Measurements from ENCODE around the gene ABCB1. TPM values are rescaled to one million over a fixed set of nuclear protein-coding genes. Genes with fewer than 3 reads are reported as not detected.

Gene ABCB1
- total RNA-seq, 2 experiments from 2014 or later = 2.7 to 2.8 TPM

DNA sequence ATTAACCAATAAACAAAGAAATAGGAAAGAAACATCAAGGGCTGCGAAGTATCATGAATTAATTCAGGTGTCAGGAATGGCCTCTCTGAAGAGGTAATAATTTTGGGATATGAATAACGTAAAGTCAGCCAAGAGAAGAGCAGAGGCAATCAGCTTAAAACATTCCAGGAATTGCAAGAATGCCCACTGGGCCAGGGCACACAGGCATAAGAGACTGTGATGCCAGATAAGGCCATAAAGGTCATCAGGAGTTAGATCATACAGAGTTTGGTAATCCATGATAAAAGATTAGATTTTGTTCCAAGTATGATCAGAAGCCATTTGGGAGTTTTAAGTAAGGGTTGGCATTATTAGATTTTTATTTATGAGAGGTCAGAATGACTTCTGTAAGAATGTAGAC, 72.0 kb downstream of the ABCB1 start:
- H3K36me3 Mint-ChIP-seq (ENCODE audit: low read depth) = no peaks in the 10 kb centered on the region
- CTCF ChIA-PET = no interaction called here
- DNase-seq = no peak
- no peaks in the 10 kb centered on the region for H3K9me3 Mint-ChIP-seq
- no peak overlapping the region for H3K27ac Mint-ChIP-seq
- no peak overlapping the region for H3K4me3 Mint-ChIP-seq
- POLR2A ChIA-PET = no interaction called here
- no peaks in the 10 kb centered on the region for H3K4me1 Mint-ChIP-seq
- no peaks in the 10 kb centered on the region for H3K27me3 Mint-ChIP-seq

DNA sequence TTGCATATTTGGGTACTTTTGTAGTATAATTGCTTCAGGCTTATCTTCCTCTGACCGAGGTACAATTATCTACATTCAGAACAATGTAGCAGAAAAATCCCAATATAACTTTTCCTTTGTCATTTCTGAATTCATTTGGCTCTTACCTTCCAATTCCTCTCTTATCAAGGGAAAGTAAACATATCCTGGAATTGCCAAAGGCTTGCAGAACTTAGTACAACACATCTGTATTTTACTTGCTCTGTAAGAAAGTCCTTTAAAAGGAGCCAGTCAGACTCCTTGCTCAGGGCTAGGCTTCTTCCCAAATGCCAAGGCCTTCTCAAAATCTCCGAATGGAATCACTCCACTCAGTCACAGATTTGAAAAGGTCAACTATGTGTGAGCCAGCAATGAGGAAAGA, 81.9 kb downstream of the ABCB1 start:
- H3K9me3 Mint-ChIP-seq = no peaks in the 10 kb centered on the region
- no peaks in the 10 kb centered on the region for H3K4me1 Mint-ChIP-seq
- H3K36me3 Mint-ChIP-seq (ENCODE audit: low read depth) = no peaks in the 10 kb centered on the region
- no peaks in the 10 kb centered on the region for H3K27me3 Mint-ChIP-seq
- no peak for DNase-seq
- ChIA-PET CTCF (no interaction called here), POLR2A (no interaction called here)
- H3K27ac Mint-ChIP-seq = no peak overlapping the region
- no peak overlapping the region for H3K4me3 Mint-ChIP-seq

DNA sequence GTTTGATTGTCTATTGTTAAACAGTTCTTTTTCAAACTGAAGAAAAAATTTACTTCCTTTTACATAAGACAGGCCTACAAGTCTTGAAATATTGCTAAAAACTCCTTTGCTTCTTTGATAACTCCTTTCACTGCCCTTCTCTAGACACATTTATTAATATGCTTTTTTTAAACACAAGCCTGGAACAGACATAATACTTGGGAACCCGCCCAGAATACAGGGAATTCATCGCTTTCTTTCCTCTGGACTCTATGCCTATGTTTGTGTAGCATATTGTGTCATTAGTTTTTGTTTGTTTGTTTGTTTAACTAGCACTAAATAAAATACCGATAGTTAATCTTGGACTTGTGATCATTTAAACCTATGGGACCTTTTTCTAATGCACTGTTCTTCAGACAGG, 82.8 kb downstream of the ABCB1 start:
- H3K9me3 Mint-ChIP-seq = no peaks in the 10 kb centered on the region
- ChIA-PET POLR2A (no interaction called here), CTCF (no interaction called here)
- H3K4me3 Mint-ChIP-seq = no peak overlapping the region
- H3K27ac Mint-ChIP-seq = no peak overlapping the region
- H3K36me3 Mint-ChIP-seq (ENCODE audit: low read depth) = no peaks in the 10 kb centered on the region
- no peaks in the 10 kb centered on the region for H3K27me3 Mint-ChIP-seq
- no peaks in the 10 kb centered on the region for H3K4me1 Mint-ChIP-seq
- no peak for DNase-seq

DNA sequence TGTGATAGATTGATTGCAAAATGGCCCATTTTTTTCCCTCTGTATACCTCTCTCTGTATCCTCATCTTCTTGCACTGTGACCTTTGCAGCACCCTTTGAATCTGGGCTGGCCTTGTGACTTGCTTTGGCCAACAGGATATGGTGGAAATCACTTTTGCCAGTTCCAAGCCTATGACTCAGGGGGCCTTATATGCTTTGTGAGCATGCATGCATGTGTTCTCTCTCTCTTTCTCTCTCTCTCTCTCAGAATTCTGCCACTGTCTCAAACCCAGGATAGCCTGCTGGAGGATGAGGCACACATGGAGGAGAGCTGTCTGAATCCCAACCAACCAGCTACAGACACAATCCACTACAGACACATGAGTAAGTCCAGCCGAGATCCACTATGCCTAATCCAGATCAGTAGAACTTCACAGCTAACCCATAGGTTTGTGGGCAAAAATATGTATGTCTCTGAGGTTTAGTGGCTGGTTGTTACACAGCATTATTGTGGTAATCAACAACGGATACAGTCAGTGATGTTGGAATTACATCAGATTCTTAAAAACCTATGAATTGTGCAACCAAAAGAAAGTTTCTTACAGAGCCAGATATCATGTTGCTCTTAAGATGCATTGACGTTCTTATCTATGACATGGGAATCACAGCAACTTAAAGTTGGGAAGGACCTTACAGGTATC, 83.4 kb downstream of the ABCB1 start:
- Mint-ChIP-seq H3K4me1 (no peaks in the 10 kb centered on the region), H3K36me3 (ENCODE audit: low read depth) (no peaks in the 10 kb centered on the region), H3K9me3 (no peaks in the 10 kb centered on the region), H3K27ac (no peak overlapping the region), H3K27me3 (no peaks in the 10 kb centered on the region), H3K4me3 (no peak overlapping the region)
- ChIA-PET POLR2A (no interaction called here), CTCF (interaction anchor here (1.0 kb wide), 1 partner anchor 11 kb away, joined by 3 read pairs; no protein-coding TSS in a partner anchor)
- no peak for DNase-seq

DNA sequence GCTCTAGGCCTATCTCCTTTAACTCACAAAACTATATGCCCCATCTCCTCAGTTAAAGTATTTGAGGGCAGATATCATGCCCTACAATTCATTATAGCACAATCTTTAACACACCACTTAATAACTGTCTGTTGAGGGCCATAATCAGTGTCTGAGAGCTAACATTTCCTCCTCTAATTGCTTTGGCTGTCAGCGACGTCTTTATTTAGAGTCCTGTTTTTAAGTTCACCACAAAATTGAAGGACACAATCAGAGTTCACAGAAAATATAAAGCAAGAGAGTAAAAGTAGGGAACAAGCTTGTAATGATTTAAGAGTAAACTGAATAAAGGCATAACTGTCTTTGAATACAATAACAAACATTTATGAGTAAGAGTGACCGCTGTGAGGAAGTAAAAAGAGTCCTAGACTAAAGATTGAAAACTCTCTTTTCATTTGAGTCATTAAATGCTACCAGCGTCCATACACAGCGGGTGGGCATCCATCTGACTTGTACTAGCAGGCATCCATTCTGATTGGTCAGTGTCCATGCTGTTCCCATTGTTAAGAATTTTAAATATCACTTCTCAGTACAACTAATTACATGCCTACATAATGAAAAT, 86.8 kb downstream of the ABCB1 start:
- POLR2A ChIA-PET = no interaction called here
- Mint-ChIP-seq H3K36me3 (ENCODE audit: low read depth) (no peaks in the 10 kb centered on the region), H3K9me3 (no peaks in the 10 kb centered on the region), H3K27me3 (no peaks in the 10 kb centered on the region), H3K27ac (no peak overlapping the region), H3K4me1 (peaks cover 13% of the 10 kb centered on the region), H3K4me3 (no peak overlapping the region)
- DNase-seq = no peak
- CTCF ChIA-PET = no interaction called here

DNA sequence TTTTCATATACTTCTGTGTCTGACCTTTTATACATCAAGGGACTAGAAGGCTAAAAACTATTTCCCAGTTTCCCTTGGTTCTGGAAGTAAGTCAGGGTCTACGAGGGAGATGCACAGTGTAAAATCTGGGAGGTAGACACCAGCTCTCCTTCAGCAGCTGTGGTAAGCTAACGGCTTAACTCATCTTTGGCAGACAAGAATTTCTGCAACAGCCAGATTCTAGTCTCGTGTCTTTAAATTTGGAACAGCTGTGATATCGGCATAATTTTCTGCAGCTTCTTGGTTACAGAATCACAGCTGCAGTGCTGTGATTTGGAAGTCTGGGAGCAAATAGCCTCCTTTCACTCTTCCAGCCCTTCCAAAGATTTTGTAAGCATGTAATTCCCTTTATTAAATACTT, 87.8 kb downstream of the ABCB1 start:
- Mint-ChIP-seq H3K27ac (no peak overlapping the region), H3K9me3 (no peaks in the 10 kb centered on the region), H3K27me3 (no peaks in the 10 kb centered on the region), H3K36me3 (ENCODE audit: low read depth) (no peaks in the 10 kb centered on the region), H3K4me1 (peaks cover 15% of the 10 kb centered on the region), H3K4me3 (no peak overlapping the region)
- ChIA-PET POLR2A (no interaction called here), CTCF (no interaction called here)
- no peak for DNase-seq

DNA sequence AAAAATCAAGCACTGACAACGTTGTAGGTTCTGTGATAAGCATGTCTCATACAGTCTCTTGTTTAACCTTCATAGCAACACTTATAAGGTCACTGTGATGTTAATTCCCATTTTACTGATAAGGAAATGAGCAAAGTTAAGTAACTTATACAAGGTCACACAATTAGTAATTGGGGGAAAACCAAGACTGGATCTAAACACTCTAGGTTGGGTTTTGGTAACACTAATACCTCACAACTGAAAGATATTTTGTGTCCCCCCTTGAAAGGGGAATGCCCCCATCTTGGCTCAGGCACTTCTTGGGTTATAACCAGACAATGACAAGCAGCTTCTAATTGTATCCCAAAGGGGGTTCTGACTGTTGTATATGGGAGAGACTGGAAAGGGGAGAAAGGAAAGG, 89.2 kb downstream of the ABCB1 start:
- H3K36me3 Mint-ChIP-seq (ENCODE audit: low read depth) = no peaks in the 10 kb centered on the region
- H3K4me3 Mint-ChIP-seq = no peak overlapping the region
- no peak for DNase-seq
- ChIA-PET CTCF (no interaction called here), POLR2A (no interaction called here)
- no peaks in the 10 kb centered on the region for H3K27me3 Mint-ChIP-seq
- no peak overlapping the region for H3K27ac Mint-ChIP-seq
- H3K9me3 Mint-ChIP-seq = no peaks in the 10 kb centered on the region
- peaks cover 15% of the 10 kb centered on the region for H3K4me1 Mint-ChIP-seq

DNA sequence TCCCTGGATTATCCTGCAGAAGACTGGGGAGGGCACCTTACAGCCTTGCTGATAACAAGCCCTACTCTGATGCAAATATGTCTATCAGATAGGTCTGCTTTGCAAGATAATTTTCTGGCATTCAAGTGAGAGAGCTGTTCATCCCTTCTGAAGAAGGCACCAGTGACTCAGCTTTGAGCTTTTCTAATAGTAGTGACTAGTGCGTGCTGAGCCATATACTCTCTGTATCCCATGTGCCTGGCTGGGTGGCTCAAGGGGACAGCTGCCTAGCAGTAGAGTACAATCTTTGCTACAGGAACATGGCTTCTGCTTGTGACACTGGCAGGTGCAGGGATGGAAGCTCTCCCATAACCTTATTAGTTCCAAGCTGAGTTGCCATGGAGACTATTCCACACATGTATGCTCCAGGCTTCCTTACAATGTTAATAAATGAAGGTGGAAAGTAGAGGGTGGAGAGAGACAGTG, 90.2 kb downstream of the ABCB1 start:
- Mint-ChIP-seq H3K27ac (no peak overlapping the region), H3K4me1 (peaks cover 22% of the 10 kb centered on the region), H3K27me3 (no peaks in the 10 kb centered on the region), H3K9me3 (no peaks in the 10 kb centered on the region), H3K4me3 (no peak overlapping the region), H3K36me3 (ENCODE audit: low read depth) (no peaks in the 10 kb centered on the region)
- no peak for DNase-seq
- CTCF ChIA-PET = no interaction called here
- POLR2A ChIA-PET = no interaction called here

DNA sequence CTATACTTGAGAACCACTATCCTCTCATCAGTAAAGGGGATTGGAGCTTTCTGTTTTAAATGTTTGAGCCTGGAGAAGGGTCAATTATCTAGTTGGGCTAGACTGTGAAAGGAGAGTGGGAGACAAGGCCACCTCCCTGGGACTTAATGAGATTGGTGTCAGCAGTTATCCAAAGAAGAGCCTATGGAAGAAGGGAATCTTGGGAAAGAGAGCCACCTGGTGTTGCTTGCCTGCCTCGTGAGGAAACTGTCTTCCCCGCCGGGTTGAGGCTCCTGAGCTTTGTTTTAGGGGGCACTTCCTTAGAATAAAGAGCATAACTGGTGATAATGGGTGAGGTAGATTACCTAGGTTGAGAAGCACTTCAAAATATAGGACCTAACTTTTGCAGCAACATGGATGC, 93.2 kb downstream of the ABCB1 start:
- no peaks in the 10 kb centered on the region for H3K36me3 Mint-ChIP-seq (ENCODE audit: low read depth)
- ChIA-PET CTCF (no interaction called here), POLR2A (no interaction called here)
- H3K27me3 Mint-ChIP-seq = no peaks in the 10 kb centered on the region
- no peak overlapping the region for H3K27ac Mint-ChIP-seq
- H3K9me3 Mint-ChIP-seq = no peaks in the 10 kb centered on the region
- DNase-seq = no peak
- H3K4me1 Mint-ChIP-seq = peaks cover 22% of the 10 kb centered on the region
- no peak overlapping the region for H3K4me3 Mint-ChIP-seq

DNA sequence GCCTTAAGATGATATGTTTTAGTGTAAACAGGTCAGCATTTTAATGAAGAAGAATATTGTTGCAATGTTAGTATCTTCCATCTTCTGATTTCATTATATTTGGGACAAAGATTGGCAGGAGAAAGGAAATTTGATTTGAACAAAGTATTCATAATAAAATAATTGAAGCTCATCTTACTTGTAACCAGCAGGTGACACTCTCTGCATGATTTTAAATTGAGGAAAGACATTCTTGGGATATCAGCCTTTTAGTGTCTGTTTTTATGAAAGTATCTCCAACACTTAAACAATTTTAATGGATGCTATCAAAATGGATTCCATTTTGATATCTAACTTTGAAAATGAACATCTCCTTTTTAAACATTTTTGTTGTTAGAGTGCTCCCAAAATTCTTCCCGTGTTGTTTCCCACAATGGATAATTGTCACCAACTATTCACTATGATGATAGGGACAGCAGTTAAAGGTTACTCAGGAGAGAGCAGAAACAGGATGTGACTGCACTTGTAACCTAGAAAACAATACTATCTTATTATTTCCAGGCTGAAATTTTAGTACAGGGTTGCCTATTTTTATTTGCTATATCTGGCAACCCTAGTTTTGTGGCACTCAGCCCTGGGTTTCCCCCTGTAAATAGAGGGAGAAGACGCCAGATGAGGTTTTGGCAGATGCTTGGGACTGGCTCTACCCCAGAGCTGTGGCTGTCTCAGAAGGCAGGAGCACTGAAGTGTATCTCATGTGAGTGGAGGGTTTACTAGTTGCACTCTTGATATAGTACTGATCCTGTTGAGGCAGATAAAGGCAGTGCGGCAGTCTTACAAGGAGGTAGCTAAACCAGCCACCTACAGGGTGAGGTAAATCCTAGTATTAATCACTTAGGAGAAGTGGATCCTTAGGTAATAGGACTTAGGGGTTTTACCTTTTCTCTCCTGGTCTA, 94.2 kb downstream of the ABCB1 start:
- peaks cover 22% of the 10 kb centered on the region for H3K4me1 Mint-ChIP-seq
- no peaks in the 10 kb centered on the region for H3K27me3 Mint-ChIP-seq
- no peak for DNase-seq
- H3K27ac Mint-ChIP-seq = no peak overlapping the region
- H3K9me3 Mint-ChIP-seq = no peaks in the 10 kb centered on the region
- no peaks in the 10 kb centered on the region for H3K36me3 Mint-ChIP-seq (ENCODE audit: low read depth)
- ChIA-PET POLR2A (no interaction called here), CTCF (interaction anchor here (0.8 kb wide), 1 partner anchor 10 kb away, joined by 3 read pairs; no protein-coding TSS in a partner anchor)
- H3K4me3 Mint-ChIP-seq = no peak overlapping the region

DNA sequence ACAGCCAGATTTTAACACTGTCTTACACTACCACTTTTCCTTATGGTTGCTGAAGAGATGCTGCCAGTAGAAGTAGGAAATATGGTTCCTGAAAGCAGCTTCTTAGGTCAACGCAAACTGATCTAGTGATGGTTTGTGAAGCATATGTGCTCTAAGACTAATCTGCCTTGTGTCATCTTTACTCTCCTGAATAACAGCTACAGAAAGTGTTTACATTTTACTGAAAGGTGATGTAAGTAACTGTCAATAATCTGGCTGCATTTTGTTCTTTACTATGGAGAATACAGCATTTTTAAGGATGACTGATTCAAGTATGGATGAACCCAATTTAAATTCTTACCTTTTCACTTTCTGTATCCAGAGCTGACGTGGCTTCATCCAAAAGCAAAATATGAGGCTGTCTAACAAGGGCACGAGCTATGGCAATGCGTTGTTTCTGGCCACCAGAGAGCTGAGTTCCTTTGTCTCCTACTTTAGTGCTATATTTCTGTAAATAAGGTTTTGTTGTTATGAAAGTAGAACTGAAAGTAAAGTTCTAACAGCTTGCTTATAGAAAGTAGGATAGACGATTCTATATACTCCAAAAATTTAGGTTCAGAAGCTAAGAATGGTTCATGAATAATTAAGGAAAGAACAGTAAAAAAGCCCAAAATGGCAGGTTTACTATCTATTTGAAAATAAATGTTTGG, 95.0 kb downstream of the ABCB1 start:
- Mint-ChIP-seq H3K27ac (peak overlapping the region; percentile 33), H3K4me1 (peaks cover 17% of the 10 kb centered on the region), H3K9me3 (no peaks in the 10 kb centered on the region), H3K4me3 (no peak overlapping the region), H3K27me3 (no peaks in the 10 kb centered on the region), H3K36me3 (ENCODE audit: low read depth) (no peaks in the 10 kb centered on the region)
- CTCF ChIA-PET = interaction anchor here (0.8 kb wide), 1 partner anchor 11 kb away, joined by 3 read pairs; no protein-coding TSS in a partner anchor
- POLR2A ChIA-PET = no interaction called here
- no peak for DNase-seq

DNA sequence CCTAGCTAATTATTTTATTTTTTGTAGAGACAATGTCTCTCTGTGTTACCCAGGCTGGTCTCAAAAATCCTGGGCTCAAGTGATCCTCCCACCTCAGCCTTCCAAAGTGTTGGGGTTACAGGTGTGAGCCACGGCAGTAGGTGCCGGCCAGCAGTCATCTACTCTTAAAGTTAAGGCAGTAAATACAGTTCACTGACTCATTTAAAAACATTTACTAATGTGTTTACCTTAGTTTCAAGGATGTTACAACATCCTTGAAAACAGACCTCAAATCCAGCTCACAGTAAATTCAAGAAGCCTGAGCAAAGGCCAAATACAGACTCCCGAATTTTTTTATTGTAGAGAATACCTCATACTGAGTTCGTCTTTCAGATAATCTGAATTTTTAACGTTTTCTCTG, 95.6 kb downstream of the ABCB1 start:
- POLR2A ChIA-PET = no interaction called here
- H3K27me3 Mint-ChIP-seq = no peaks in the 10 kb centered on the region
- H3K9me3 Mint-ChIP-seq = no peaks in the 10 kb centered on the region
- no peak overlapping the region for H3K27ac Mint-ChIP-seq
- H3K4me3 Mint-ChIP-seq = no peak overlapping the region
- H3K4me1 Mint-ChIP-seq = peaks cover 14% of the 10 kb centered on the region
- CTCF ChIA-PET = no interaction called here
- no peaks in the 10 kb centered on the region for H3K36me3 Mint-ChIP-seq (ENCODE audit: low read depth)
- DNase-seq = no peak

DNA sequence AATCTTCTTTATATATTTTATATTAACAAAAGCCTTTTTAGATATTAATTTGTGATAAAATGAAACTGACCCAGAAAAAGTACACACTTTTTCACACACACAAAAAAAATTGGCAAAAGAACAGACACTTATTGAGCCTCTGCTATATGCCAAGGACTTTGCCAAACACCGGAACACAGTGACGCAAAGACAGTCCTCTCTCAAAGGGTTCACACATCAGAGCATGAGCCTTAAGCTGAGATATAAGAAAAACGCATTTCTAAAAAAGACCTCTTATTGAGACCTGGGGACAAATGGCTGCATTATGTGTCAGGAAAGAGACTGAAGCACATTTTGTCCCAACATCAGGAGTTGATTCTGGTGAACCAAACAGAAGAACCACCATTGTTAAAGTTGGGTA, 101.2 kb downstream of the ABCB1 start:
- H3K27ac Mint-ChIP-seq = no peak overlapping the region

More for the DNA sequence above, 101.2 kb downstream of the ABCB1 start:
- ChIA-PET CTCF (no interaction called here), POLR2A (no interaction called here)
- Mint-ChIP-seq H3K4me1 (no peaks in the 10 kb centered on the region), H3K4me3 (no peak overlapping the region), H3K9me3 (no peaks in the 10 kb centered on the region), H3K27me3 (no peaks in the 10 kb centered on the region), H3K36me3 (ENCODE audit: low read depth) (no peaks in the 10 kb centered on the region)
- DNase-seq = no peak

All from activated CD4-positive, alpha-beta T cell treated with anti-CD3 and anti-CD28 coated beads, Interleukin-2, amount 10 ng/mL, durations not matched to agents 7 days and 5 days (primary cell).